ENCODE measurements around the gene EPN2.
A peak's percentile ranks its signal among the peaks of the same experiment; 100 is the strongest.

Gene EPN2

DNA sequence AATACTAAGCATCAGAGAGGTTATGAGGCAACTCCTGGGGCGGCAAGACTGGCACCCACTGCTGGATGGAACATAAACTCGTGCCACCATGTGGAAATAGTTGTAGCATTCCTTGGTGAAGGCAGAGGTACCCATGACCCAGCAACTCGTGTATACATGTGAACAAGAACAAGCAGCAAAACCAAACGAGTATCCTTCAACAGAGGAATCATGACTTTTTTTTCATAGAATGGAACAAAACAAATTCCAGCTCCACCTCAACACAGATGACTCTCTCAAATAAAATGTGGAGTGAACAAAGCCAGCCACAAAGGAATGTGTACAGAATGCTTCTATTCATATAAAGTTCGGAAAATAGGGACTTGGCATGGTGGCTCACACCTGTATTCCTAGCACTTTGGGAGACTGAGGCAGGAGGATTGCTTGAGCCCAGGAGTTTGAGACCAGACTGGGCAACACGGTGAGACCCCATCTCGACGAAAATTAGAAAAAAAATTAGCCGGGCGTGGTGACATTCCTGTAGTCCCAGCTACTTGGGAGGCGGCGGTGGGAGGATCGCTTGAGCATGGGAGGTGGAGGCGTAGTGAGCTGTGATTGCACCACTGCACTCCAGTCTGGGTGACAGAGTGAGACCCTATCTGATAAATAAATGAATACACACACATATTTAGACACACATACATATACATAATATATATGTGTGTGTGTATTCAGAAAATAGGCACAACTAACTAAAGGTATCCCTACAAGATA, 90.0 kb downstream of the EPN2 start:
- TF ChIP-seq, protein P1, sequence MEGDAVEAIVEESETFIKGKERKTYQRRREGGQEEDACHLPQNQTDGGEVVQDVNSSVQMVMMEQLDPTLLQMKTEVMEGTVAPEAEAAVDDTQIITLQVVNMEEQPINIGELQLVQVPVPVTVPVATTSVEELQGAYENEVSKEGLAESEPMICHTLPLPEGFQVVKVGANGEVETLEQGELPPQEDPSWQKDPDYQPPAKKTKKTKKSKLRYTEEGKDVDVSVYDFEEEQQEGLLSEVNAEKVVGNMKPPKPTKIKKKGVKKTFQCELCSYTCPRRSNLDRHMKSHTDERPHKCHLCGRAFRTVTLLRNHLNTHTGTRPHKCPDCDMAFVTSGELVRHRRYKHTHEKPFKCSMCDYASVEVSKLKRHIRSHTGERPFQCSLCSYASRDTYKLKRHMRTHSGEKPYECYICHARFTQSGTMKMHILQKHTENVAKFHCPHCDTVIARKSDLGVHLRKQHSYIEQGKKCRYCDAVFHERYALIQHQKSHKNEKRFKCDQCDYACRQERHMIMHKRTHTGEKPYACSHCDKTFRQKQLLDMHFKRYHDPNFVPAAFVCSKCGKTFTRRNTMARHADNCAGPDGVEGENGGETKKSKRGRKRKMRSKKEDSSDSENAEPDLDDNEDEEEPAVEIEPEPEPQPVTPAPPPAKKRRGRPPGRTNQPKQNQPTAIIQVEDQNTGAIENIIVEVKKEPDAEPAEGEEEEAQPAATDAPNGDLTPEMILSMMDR (conservative IDR thresholded peaks at IDR 0.05; ENCODE audit: low read length): peak; percentile 10; the same call in 1 of the 2 replicates
- no peak overlapping the region for H3K4me3 ChIP-seq (ENCODE audit: low read length)
- peak; percentile 94 for DNase-seq (ENCODE audit: low read depth)

DNA sequence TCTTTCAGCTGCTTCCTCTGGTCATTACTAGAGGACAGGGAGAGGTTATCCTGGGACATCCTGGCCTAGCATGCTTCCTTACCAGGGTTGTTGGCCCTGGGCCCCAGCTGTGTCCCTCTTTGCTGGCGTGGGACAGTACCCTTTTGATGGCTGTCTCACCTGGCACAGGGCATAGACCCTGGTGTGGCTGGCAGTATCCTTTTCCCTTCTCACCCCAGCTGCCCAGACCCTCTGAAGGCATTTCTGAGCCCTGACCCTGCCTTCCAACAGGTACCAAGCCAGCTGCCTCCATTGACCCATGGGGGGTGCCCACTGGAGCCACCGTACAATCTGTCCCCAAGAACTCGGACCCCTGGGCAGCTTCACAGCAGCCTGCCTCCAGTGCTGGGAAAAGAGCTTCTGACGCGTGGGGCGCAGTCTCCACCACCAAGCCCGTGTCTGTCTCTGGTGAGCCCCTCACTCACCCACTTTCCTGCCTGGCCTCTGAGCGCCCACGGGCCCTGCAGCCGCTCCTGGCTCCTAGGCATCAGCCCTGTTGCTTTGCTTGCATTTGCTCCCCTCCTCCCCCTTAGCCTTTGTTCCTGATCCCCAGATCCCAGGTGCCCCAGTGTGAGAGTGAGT, 91.4 kb downstream of the EPN2 start:
- no peak for DNase-seq (ENCODE audit: low read depth)
- no peak overlapping the region for H3K4me3 ChIP-seq (ENCODE audit: low read length)

DNA sequence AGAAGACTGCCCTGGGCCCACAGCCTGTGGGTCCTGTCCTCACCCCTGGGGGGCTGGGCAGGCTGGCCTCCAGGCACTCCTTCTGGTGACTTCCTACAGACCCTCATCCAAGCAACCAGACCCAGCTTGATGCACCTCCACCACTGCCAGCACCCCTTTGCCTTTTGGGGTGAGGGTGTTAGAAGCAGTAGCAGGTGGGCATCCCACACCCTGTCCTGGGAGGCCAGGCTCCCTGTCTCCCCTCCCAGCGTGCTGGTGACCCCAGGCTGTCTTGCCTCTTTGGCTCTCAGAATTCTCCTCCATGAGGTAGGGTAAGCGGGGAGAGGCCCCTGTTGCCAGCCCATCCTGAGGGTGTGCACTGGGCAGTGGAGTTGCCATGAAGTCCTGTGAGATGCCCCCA, 92.0 kb downstream of the EPN2 start:
- H3K4me3 ChIP-seq (ENCODE audit: low read length): no peak overlapping the region
- no peak for DNase-seq (ENCODE audit: low read depth)
- TF ChIP-seq, protein P1 (conservative IDR thresholded peaks at IDR 0.05; ENCODE audit: low read length): no peak

More for the DNA sequence above, 91.4 kb downstream of the EPN2 start:
- TF ChIP-seq, protein P1 (conservative IDR thresholded peaks at IDR 0.05; ENCODE audit: low read length): no peak

DNA sequence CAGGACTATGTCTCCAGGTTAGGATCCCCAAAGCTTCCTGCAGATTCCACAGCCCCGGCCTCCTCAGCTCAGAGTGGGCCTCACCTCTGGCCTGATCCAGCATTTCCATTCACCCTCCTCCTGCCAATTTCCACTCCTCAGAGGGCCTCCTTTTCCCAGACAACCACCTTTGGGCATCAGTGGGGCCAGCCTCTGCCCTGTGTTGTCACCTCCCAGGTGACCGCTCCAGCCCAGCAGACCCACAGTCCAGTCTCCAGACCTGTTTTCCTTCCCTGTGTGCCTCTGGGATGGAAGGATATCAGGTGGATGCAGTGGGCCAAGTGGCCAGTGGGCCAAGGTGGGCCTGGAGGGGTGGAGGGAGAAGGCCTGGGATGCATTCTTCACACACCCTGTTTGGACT, 92.7 kb downstream of the EPN2 start:
- TF ChIP-seq, protein P1 (conservative IDR thresholded peaks at IDR 0.05; ENCODE audit: low read length): no peak
- DNase-seq (ENCODE audit: low read depth): no peak
- no peak overlapping the region for H3K4me3 ChIP-seq (ENCODE audit: low read length)

DNA sequence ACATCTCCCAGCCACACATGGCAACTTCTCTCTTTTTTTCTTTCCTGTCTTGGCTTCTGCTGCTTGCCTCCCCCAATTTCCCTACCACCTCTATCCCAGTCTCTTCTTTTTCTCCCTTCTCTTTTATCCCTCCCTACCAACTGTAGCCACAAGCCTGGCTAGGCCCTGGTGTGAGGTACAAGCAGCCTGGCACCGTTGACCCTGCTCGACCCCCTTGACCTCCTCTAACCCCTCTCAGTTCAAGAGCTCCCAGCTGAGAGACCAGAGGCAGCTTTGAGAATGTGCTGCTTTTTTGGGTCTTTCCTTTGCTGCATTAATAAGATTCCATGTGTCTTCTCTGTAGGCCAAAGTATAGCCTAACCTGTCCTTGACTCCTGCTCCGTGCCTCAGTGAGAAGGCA, 93.1 kb downstream of the EPN2 start:
- H3K4me3 ChIP-seq (ENCODE audit: low read length): no peak overlapping the region
- no peak for DNase-seq (ENCODE audit: low read depth)
- TF ChIP-seq, protein P1 (conservative IDR thresholded peaks at IDR 0.05; ENCODE audit: low read length): no peak

DNA sequence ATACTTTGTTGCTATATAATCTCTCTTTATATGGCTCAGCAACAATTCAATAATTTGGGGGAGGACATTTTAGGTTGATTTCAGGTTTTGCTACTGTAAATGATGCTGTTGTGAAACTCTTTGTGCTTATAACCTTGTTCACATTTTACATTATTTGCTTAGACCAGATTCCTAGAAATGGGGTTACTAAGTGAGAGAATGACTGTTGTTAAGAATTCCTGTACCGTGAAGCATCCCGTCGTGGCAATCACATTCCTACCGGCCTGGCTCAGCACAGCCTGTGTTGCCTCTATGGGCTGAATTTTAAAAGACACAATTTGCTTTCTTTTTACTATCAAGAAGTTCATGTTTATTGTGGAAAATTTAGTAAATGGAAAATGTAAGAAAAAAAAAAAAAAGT, 94.0 kb downstream of the EPN2 start:
- TF ChIP-seq, protein P1 (conservative IDR thresholded peaks at IDR 0.05; ENCODE audit: low read length): peak; percentile 31
- DNase-seq (ENCODE audit: low read depth): peak; percentile 89
- no peak overlapping the region for H3K4me3 ChIP-seq (ENCODE audit: low read length)
